ENCODE measurements around the gene SIRT5.

The SIRT5 gene

DNA sequence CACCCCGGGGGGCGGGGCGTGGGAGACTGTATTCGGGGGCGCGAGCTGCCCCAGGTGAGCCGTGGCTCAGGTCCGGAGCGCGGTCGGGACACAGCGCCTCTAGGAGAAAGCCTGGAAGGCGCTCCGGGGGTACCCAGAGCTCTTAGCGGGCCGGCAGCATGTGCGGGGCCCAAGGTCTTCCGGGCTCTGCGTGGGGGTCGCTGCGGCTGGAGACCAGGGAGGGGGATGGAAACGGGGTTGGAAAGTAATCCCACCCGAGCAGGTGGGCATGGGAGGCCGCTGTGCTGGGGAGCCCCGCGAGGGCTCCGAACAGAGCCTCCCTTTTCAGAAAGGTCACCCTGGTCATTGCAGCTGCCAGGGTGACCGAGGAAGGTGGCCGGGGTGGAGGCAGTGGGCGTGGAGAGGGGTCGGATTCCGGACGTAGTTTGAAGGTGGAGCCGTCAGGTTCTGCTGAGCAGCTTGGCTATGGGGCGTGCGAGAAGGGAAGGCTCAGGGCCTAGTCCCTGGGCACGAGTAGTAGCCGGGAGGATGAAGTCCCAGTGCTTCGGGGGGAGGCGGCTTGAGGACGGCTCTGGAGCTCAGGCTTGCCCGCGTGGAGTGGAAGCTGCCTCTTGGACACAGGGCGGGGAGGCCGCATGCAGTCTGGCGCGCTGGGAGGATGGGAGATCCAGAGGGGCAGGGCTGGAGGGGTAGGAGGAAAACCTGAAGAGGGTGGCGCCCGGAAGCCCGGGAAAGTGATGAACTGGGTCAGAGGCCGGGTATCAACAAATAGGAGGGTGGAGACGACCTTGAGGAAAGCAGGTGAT is at the start of gene SIRT5:
TSS of gene SIRT5 (plus strand) at position 31 of the 806 bp plus-strand sequence. CDS start 9,510 bp downstream, outside the sequence.
- peak within 1 kb of the TSS; percentile 92 for H3K27ac ChIP-seq
- peak; percentile 64 for DNase-seq (ENCODE audit: low read depth, low spot score)

DNA sequence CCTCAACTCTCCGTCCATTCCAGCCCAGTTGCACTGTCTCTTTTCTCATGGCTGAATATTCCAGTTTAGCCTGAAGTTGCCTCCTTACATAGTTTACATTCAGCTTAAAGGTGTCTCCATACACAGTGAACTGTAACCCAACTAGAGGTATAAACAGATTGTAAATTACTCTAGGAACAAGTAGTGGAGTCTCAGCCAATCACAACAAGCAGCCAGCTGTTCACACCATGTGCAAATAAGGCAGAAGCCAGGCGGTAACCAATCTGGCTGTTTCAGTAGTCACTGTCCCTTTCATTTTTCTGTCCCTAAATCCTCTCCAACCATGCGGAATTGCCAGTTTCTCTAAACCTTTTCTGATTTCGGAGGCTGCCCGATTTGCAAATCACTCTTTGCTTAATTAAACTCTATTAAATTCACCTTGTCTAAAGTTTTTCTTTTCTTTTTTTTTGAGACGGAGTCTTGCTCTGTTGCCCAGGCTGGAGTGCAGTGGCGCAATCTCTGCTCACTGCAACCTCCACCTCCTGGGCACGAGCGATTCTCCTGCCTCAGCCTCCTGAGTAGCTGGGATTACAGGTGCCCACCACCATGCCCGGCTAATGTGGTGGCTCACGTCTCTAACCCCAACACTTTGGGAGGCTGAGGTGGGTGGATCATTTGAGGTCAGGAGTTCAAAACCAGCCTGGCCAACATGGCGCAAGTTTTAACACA is 49.4 kb upstream of the SIRT5 start:
- H3K27ac ChIP-seq: no peak overlapping the region
- DNase-seq (ENCODE audit: low read depth, low spot score): no peak

DNA sequence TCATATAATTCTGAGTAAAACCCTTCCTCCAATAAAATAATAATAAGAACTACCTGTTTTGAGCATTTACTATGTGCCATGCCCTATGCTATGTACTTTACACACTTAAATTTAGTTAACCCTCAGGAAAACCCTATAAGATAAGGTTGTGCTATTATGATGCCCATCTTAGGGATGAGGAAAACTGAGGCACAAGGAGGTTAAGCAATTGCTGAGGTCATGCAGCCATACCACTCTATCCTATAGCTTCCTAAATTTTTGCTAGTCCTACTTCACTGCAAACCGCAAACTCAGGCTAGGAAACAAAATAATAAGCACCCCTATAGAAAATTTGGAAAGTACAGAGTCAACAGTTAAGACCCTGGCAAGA is 48.1 kb upstream of the SIRT5 start:
- no peak for DNase-seq (ENCODE audit: low read depth, low spot score)
- H3K27ac ChIP-seq: no peak overlapping the region

- peak overlapping the region; percentile 27 for H3K27ac ChIP-seq
- DNase-seq (ENCODE audit: low read depth, low spot score): peak; percentile 12
Measured at GRCh38 chr6:13526727-13527670, 47.4 kb upstream of the SIRT5 start.

GRCh38 chr6:13527671-13528056 is 46.7 kb upstream of the SIRT5 start:
- H3K27ac ChIP-seq: no peak overlapping the region
- no peak for DNase-seq (ENCODE audit: low read depth, low spot score)

DNA sequence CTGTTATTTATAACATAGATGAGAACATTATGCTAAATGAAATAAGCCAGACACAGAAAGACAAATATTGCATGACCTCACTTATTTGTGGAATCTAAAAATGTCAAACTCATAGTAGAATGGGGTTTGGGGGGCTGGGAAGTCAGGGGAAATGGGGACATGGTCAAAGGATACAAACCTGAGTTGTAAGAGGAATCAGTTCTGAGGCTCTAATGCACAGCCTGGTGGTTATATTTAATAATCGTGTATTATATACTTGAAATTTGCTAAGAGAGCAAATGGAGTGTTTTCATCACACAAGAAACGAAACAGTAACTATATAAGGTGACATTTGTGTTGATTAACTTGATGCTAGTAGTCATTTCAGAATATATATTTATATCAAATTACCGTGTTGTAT is 46.2 kb upstream of the SIRT5 start:
- no peak overlapping the region for H3K27ac ChIP-seq
- DNase-seq (ENCODE audit: low read depth, low spot score): no peak

DNA sequence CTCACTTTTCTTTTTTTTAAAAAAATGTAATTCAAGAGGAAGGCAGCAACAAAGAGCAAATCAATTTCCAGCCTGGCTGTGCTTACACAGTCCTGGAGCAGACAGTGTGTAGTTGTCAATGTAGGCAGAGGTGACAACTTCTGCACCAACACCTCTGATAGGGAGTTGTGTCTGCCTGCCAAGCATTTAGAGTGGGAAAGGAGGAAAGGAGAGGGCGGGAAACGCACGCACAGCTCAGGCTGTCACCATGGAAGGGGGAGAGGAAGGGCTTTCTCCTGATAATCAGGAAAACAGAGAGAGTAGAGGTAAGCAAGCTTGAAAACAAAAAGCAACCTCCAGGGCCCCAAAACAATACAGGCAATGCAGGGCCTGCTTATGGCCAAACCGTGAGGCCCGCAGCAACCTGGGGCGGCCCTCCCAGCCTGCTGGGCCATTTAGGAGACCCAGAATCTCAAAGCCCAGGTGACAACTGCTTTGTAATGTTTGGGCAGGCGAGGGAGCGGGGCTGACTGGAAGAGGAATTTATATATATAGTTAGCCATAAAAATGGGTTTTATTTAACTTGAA is 45.5 kb upstream of the SIRT5 start:
- no peak for DNase-seq (ENCODE audit: low read depth, low spot score)
- H3K27ac ChIP-seq: no peak overlapping the region

GRCh38 chr6:13531956-13532355 is 42.4 kb upstream of the SIRT5 start:
- no peak overlapping the region for H3K27ac ChIP-seq
- DNase-seq (ENCODE audit: low read depth, low spot score): no peak

- DNase-seq (ENCODE audit: low read depth, low spot score): no peak
- no peak overlapping the region for H3K27ac ChIP-seq
Measured at GRCh38 chr6:13534536-13534935, 39.9 kb upstream of the SIRT5 start.

GRCh38 chr6:13535306-13535705 is 39.1 kb upstream of the SIRT5 start:
- H3K27ac ChIP-seq: no peak overlapping the region
- no peak for DNase-seq (ENCODE audit: low read depth, low spot score)

DNA sequence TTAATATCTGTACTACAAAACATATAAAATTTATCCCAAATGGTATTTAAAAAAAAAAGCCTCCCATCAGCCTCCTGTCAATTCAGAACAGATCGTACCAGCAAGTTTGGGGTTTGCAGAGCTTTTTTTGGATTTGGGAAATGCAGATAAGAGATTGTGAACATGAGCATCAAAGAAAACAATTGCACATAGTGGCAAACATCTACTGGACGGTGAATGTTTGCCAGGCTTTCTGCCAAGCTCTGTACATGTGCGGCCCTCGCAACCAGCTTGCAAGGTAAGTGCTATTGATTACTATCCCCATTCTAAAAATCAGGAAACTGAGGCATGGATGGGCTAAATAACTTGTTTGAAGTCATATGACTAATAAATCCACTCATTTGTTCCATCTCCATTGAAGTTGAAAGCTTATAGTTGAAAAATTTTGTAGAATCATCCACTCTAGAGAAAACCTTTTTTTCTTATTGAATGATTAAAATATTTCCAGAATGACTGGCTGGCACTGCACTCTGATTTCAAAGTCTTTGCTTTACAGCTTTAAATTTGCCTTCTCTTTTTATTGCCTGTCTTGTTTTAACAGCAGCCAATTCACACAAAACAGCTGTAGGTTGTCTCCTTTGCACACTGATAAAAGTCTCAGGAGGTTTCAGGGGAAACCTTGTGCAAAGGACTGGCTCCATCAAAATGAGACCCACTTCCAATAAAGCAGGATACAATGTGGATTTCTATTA is 37.4 kb upstream of the SIRT5 start:
- DNase-seq (ENCODE audit: low read depth, low spot score): no peak
- H3K27ac ChIP-seq: no peak overlapping the region

GRCh38 chr6:13537527-13537897 is 36.9 kb upstream of the SIRT5 start:
- no peak overlapping the region for H3K27ac ChIP-seq
- no peak for DNase-seq (ENCODE audit: low read depth, low spot score)

DNA sequence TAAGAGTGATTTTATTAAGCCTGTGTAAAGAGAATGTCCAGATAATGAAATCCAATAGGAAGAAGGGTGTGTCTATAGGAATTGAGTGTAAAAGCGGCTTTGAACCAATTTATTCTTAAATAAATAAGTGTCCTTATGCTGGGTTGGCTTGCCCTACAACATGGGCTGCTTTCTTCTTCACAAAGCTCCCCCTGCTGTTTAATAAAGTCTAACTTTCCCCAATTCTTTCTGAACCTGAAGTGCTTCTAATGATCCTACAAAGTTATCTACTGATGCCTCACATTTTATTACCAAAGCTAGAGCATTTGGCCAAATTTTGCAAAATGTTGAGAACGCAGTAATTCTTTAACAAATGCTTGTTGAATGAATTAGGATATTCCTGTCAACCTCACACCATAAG is 36.3 kb upstream of the SIRT5 start:
- DNase-seq (ENCODE audit: low read depth, low spot score): no peak
- H3K27ac ChIP-seq: no peak overlapping the region

DNA sequence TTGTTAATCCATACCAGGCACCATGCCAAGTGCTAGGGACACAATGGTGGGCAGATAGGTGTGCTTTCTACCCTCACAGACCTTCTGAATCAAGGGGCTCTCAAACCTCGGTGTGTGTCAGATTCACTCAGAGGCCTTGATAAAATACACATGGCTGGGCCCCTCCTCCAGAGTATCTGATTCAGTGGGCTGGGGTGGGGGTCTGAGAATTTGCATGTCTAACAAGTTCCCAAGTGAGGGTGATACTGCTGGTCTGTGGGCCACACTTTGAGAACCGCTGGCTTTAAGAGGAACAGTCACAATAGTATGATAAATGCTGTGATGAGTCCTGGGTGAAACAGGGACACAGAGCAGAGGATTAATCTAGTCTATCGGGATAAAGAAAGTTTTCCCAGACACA is 35.8 kb upstream of the SIRT5 start:
- no peak overlapping the region for H3K27ac ChIP-seq
- no peak for DNase-seq (ENCODE audit: low read depth, low spot score)

GRCh38 chr6:13539572-13539971 is 34.8 kb upstream of the SIRT5 start:
- no peak for DNase-seq (ENCODE audit: low read depth, low spot score)
- no peak overlapping the region for H3K27ac ChIP-seq

GRCh38 chr6:13541496-13541895 is 32.9 kb upstream of the SIRT5 start:
- DNase-seq (ENCODE audit: low read depth, low spot score): no peak
- H3K27ac ChIP-seq: no peak overlapping the region

- H3K27ac ChIP-seq: no peak overlapping the region
- no peak for DNase-seq (ENCODE audit: low read depth, low spot score)
Measured at GRCh38 chr6:13544454-13545186, 29.8 kb upstream of the SIRT5 start.

DNA sequence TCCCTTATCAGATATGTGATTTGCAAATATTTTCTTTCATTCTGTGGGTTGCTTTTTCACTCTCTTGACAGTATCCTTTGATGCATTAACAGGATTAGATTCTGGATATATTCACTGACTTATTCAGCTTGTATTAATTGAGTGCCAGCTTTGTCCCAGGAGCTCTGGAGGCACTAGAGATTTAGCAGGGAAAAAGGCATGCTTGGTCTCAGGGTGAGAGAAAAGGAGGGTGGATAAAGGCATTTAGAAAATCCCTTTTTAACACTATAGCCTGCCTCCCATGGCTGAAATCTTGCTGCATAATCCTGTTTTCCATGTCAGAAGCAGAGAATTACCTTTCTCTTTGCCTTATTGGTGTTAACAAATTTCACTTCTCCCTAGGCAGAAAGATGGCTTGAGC is 28.5 kb upstream of the SIRT5 start:
- DNase-seq (ENCODE audit: low read depth, low spot score): no peak
- no peak overlapping the region for H3K27ac ChIP-seq

DNA sequence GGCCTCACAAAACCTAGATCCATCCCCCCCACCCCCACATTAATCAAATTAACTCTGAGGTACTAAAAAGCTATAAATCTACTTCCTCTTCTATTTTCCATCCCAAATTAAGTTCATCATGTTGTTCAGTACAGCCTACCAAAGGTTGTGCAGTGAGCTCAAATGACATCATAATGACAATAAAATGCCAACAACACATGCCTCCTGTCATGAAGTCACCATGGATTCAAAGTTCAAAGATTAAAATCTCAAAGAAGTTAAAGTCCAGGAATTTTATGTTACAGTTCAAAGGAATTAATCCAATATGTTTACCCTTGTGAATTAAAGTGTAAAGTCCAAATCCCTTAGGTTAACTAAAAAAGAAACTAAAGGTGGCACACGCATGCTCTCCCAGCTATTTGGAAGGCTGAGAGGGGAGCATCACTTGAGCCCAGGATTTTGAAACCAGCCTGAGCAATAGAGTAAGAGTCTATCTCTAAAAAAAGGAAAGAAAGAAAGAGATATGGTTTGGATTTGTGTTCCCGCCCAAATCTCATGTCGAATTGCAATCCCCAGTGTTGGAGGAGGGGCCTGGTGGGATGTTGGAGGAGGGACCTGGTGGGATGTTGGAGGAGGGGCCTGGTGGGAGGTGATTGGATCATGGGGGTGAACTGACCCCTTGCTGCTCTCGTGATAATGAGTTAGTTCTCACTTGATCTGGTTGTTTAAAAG is 25.7 kb upstream of the SIRT5 start:
- H3K27ac ChIP-seq: no peak overlapping the region
- no peak for DNase-seq (ENCODE audit: low read depth, low spot score)
